Stimulated activated CD4-positive, alpha-beta T cell treated with anti-CD3 and anti-CD28 coated beads, Interleukin-12 subunit alpha, Interleukin-12 subunit beta, amount 100 ng/mL, for 24 hours (primary cell): Measurements from ENCODE around the gene CCL5.

Source experiments
- DNase-seq, 2 experiments: peaks; one replicate each; pipeline ENCODE4 v3.0.0-alpha.2; 2020; ENCODE audit warnings: low read depth in 2 of 2

CCL5 gene

DNA sequence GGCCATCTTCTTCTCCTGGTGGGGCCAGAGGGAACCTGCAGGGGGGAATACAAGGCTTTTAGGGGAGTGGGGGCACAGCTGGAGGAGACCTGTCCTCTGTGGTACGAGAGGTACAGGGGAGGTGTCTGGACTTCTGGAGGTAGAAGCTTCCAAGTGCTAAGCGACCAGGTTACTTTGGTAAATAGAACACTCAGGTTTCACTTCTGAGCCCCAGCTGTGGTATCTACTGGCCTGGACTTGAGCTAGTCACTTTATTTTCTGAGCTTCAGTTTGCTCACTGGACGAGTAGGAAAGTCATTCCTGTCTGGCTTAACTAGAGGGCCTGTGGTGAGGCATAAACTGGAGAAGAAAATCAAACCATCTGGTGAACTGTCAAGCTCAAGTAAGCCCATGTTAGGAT is 11.4 kb downstream of the CCL5 start, which contains the start of gene HEATR9:
Gene HEATR9, minus strand, starts transcription at position 155 of the 400 bp plus-strand sequence. Its CDS starts 149 bp downstream, at position 6.
- DNase-seq = no peak

GRCh38 chr17:35867574-35867973 is 12.6 kb downstream of the CCL5 start:
- no peak for DNase-seq

GRCh38 chr17:35866341-35866950 is 13.7 kb downstream of the CCL5 start:
- no peak for DNase-seq

GRCh38 chr17:35865412-35866340 is 14.5 kb downstream of the CCL5 start:
- DNase-seq = no peak

- no peak for DNase-seq
These were observed 15.3 kb downstream of the CCL5 start for GRCh38 chr17:35864853-35865252.

DNA sequence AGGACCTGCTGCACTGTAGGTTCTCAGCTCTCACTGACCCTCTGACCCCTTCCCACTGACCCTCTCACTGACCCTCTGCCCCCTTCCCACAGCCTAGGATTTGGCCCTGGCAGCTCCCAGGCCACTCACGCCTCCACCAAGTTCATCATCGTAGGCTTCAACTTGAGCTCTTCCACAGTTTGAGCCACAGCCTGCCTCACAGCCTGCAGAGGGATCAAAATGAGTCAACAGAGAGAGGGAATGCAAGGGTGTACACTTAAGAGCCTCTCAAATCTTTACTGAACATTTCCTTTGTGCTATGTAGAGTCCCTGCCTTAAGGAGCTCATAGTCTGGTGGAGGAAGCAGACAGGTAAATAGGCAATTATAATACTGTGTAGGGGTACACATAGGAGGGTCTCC is 23.6 kb downstream of the CCL5 start:
- DNase-seq = no peak

GRCh38 chr17:35855965-35856364 is 24.2 kb downstream of the CCL5 start:
- DNase-seq = no peak

GRCh38 chr17:35849469-35850348 is 30.5 kb downstream of the CCL5 start:
- peak; percentile 8 to 23 for DNase-seq

DNA sequence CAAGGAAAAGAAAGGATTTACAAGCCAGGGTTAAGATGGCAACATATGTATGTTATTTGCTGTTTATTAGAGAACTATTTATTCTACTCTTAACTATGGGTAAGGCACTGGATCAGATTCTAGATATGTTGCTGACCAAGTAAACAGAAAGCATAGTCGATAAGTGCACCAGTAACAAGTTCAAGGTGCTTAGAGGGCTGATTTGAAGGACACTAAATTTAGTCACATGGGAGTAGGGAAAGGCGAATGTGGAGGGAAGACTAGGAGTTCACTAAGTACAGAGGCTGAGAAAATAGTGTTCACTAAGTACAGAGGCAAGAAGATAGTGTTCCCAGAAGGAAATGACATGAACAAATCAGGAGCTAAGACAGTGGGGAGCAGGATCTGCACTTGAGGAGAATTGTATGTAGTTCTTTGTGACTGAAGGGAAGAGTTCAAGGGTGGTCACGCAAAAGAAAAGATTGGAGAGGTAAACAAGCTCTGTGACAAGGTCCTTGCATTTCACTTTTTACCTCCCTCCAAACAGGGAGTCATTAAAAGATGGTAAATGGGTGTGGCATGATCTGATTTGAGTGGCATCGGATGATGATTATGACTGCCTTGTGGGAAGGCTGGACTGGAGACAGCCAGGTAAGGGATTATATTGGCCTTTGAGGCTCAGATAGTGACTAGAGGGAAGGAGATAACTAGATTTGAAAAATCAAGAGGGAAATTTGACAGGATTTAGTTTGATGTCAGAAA is 32.4 kb downstream of the CCL5 start:
- no peak for DNase-seq

DNA sequence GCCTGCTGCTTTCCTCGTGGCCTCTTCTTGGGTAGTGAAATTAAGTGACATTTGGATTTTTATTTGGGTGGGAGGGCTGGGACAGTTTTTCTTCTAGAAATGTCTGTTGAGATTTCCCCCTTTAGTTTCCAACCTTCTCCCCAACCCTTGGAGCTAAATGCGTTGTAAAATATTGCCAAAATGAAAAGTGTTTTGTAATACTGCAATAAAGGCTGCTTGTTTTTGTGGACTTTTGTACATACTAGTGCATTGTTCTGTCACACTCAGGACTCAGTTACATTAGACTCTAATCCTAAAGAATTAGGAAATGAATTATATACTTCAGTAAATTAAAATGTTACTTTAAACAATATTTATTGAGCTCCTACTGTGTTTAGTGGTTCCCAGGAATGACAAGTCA is 33.2 kb downstream of the CCL5 start:
- no peak for DNase-seq

DNA sequence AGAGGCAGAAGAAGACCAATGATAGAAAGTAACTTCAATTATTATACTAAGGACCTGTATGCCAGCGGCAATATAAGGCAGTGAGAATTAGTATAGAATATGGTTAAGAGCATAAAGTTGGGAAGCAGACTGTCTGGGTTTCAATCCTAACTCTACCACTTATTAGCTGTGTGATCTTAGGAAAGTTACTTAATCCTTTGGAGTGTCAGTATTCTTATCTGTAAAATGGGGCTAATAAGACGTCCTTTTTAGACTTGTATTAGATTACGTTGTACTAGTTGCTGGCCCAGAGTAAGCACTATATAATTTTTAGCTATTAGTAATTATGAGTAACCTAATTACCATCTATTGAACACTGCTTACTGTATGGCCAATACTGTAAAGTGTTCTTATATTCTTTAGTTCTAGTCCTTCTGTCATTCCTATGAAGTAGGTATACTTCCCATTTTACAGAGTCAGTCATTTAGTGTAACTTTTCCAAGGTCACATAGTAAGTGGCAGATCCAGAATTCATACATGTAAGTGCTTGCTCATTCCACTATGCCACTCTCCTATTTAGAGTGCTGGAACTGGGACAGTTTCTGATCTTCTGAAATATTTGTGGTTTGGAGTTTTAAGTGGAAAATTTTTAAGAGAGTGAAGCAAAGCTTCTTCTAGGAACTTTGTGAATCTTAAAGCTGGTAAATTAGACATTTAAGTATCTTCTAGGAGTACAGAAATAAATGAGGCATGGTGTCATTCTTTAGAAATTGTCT is 33.9 kb downstream of the CCL5 start:
- no peak for DNase-seq

DNA sequence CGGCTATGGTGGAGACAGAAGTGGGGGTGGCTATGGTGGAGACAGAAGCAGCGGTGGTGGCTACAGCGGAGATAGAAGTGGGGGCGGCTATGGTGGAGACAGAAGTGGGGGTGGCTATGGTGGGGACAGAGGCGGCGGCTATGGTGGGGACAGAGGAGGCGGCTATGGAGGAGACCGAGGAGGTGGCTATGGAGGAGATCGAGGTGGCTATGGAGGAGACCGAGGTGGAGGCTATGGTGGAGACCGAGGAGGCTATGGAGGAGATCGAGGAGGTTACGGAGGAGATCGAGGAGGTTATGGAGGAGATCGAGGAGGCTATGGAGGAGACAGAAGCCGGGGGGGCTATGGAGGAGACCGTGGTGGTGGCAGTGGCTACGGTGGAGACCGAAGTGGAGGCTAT is 35.6 kb downstream of the CCL5 start:
- DNase-seq = no peak

DNA sequence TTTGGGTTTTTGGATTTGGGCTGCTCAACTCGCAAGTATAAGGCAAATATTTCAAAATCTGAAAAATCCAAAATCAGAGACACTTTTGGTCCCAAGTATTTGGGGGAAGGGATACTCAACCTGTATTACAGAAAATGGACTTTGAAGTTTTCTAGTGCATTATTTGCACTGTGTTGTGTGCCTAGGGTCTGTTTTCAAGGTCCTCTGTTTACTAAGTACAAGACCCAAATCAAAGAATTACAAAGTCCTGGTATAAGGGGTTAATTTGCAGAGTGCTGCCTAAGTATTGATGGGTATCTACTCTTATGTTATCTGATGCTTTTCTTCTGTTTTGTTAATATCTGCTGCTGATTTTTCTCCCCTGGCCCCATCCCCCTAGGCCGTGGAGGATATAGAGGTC is 36.5 kb downstream of the CCL5 start:
- no peak for DNase-seq

DNA sequence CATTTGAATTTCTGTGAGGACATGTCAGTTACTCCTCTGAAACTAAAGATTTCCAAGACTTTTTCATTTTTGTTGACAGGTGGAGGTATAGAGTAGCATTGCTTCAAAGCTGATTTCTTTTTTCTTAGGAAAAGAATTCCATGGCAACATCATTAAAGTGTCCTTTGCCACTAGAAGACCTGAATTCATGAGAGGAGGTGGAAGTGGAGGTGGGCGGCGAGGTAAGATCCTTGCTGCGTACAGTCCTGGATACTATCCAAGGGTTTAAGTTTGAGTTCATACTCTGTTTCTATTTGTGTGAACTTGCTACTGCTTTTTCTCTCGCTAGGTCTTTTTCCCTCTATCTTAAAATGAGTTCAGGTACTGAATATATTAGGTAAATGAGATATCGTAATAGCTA is 37.9 kb downstream of the CCL5 start:
- DNase-seq = no peak

GRCh38 chr17:35841505-35841904 is 38.7 kb downstream of the CCL5 start:
- DNase-seq = no peak

GRCh38 chr17:35841101-35841500 is 39.1 kb downstream of the CCL5 start:
- DNase-seq = no peak

GRCh38 chr17:35825206-35825605 is 55.0 kb downstream of the CCL5 start:
- no peak for DNase-seq
